Stimulated activated CD4-positive, alpha-beta T cell treated with anti-CD3 and anti-CD28 coated beads, Interleukin-1b, Interleukin-23, amount 100 ng/mL, for 24 hours (primary cell): ENCODE data around the gene KAT2A.
A peak's percentile ranks its signal among the peaks of the same experiment; 100 is the strongest.
"Not testable (repeated sequence)": the region's sequence is repeated elsewhere in the genome, so short reads cannot be mapped to it uniquely, and the experiment has no call there.

Experiments used
- DNase-seq, 4 experiments: peaks; one replicate each; pipeline ENCODE4 v3.0.0-alpha.2; 2020; ENCODE audit warnings: low read depth in 4 of 4, low spot score in 1 of 4

Gene KAT2A

DNA sequence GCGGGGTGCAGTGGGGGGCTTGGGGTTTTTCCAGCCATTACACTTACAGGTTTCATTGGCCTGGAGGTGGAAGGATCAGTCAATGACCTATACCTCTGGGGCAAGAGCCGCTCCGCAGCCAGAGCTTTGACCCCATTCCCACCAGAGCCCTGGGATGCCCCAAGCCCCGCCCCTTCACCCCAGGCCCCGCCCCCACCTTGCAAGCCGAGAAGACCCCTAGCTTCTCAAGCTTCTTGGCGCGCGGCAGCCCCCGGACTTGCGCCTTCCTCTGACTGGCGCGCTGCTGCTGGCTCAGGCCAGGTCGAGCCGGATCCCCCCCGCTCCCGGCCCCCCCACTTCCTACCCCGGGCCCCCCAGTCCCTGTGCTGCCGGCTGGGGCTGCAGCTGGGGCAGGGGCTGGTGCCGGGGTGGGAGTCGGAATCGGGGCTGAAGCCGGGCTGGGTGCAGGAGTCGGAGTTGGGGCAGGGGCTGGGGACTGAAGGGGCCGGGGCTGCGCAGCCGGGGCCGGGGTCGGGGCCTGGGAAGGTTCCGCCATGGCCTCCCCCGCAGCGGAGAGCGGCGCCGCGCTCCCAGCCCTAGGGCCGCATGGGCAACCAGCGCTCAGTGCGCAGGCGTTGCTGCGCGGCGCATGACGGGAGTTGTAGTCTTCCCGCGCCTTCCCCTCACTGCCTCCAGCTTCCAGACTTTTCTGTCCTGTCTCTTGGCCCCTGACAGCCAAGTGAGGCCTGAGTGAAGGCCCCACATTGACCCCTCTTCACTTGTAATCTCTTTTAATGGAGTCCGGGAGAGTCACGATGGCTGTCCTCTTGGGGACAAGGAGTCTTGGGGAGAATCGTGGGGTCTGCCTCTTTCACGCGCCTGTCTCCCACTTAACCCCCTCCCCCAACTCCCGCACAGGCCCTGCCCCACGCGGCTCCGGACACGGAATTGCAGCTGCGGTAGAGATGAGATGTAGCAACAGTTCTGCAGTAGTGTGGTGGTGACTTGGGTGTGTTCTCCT lies at the start of gene KAT2A:
Gene KAT2A, minus strand, starts transcription at position 598 of the 1,000 bp plus-strand sequence. Its CDS starts 63 bp downstream, at position 535.
- DNase-seq, result peak in 3 of 4 experiments; percentile 55 to 70 (median 68)

DNA sequence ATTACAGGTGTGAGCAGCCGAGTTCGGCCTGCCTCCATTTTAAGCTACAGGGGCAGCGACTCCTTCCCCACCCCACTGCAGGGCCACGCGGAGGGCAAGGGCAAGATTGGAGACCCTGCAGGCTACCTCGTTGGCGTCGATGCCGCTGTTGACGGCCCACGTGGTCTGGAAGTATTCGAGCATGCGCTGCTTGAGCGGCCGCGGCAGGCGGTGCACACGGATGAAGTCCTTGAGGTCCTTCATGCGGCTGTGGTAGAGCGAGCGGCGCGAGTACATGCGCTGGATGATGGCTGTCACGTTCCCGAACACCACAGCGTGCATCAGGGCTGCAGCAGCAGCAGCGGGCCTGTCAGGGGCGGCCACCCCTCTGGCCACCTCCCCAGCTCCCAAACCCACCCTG lies 48.2 kb upstream of the KAT2A start:
- DNase-seq, result no peak

DNA sequence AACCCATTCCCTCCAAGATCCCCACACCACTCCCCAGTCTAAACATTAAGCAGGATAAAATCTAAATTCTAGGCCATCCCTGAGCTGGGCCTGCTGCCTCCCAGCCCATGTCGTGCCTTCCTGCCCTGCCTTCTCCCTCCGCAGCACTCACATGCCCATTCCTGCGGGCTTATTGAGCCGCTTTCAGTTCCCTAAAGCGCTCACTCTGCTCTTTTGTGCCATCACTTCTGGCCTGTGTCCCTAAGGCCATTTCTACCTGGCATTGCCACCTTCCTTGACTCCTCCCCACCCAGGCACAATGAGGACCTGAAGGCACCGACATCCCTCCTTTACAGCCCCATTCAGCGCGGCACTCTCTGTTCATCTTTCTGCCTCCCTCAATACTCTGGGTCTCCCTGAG lies 46.6 kb upstream of the KAT2A start:
- no peak for DNase-seq

DNA sequence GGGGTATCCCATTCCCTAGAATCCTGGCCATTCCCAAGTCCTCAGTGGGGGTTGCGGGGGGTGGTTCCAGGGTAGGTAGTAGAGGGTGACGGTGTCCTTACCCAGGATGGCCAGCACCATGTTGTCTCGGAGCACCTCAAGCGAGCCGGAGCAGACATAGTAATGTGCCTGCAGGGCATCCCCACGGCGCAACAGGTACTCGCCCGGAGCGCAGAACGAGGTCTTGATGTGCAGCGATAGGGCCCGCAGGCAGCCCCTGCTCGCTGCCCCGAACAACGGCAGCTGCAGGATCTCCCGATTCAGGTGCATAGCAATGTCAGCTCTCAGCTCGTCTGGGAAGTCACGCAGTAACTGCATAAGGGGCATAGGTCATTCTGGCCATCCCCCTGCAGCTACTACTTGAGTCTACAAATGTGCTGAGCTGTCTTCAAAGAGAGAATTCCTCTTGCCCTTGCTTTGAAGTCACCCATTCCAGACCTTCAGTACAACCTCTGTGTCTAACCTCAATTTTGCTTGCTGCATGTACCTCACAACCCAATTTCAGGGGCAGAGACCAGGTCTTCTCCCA lies 45.1 kb upstream of the KAT2A start:
- DNase-seq, result no peak

DNA sequence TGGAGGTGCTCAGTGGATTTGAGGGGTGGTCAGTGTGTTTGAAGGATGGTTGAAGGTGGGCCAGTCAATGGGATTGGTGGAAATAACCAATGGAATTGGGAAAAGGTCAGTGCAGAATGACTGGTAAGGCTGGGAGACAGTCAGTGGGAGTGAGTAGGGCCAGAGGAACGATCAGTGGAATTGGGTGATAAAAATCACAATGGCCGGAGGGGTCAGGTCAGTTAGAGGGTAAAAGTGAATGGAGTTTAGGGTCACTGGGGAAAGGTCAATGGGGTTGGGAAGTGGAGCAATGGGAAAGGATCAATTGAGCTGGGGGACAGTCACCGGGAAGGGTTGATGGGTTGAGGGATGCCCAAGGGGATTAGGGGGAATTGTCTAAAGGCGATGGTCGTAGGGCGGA lies 44.6 kb upstream of the KAT2A start:
- no peak for DNase-seq

DNA sequence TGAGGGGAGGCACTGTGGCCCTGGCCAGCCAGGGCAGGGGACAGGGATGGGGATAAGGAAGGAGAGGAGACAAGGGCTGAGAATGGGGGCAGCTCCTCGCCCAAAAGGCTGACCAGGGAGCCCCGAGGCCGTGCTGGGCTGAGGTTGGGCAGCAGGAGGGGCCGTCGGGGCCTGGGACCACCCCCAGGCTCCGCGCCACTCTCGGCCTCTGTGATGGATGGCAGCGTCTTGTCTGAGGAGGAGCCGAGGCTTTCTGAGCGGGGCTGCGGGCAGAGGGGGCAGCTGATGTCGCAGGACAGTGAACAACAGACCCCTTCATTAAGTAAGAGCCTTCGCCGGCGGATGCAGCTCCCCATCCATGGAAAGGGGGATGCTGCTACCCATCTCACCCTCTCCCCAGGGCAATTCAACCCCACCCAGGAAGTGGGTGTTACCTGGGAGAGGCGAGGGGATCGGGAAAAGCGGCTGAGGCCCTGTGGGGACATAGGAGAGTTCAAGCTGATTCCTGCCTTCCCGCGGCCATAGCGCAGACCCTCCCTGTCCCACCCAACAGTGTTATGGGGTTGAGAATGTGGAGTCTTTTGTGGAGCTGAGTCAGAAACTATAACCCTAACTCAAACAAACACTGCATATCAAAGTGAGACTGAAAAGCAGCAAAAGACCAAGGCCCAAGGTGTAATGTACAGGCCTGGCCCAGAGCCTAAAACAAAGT lies 42.7 kb upstream of the KAT2A start:
- no peak for DNase-seq

DNA sequence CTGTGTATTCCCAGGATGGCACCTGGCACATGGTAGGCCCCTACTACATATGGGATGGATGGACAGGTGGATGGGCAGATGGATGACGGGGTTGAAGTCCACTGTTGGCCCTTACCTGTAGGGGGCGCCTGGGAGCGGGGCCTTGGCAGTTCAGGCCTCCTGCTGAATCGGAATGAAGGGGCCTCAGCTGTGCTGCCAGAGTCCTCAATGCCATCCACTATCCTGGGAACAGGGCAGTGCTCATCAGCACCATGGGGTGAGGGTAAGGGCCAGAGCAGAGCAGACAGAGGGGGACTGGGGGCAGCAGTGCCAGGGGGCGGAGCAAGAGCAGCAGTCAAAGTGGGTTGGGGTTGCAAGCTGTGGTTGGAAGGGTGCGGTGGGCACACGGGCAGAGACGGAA lies 41.9 kb upstream of the KAT2A start:
- DNase-seq, result peak in 1 of 4 experiments; percentile 41

DNA sequence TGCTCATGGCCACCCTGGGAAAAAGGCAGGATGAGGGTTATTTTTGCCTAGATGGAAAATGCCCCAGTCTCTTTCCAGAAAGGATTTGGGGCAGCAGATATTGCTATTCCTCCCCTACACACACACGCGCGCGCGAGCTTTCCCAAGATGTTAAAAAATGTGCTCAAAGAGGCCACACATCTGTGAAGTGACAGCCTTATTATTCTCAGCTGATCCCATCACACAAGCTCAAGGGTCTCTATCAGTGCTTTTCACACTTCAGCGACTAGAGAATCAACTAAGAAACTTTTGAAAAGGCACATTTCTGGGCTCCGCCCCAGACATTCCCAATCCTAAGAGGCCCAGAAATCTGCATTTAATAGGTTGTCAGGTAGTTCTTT lies 39.4 kb upstream of the KAT2A start:
- DNase-seq, result no peak

DNA sequence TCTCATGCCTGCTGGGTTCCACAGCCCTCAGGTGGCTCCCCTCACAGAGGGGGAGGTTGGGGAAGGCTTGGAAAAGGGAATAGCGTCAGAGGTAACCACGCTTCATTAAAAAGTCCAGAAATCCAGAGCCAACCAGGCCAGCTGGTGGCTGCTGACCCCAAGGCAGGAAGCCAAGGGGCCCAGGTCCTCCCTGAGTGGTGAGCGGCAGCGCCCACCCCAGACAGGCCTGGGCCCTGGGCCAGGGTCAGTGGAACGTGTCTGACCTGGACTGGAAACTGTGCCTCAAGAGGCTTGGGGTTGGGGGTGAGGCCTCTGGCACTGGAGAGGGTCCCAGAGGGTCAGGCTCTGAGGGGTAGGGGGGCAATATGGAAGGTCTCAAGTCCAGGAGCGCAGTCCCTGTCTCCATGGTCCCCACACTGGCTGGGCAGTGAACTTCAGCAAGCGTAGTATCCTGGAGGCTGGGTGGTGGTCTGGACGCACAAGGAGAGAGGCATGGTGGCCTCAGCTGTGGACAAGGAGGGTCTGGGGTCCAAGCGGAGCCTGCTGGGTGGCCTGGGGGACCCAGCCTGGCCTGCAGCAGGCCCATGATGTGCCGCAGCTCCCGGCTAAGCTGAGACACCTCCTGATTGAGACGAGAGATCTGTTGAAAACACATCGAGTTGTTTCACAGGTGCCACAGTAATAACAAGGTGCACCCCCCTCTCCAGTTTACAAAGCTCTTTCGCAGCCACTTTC lies 38.8 kb upstream of the KAT2A start:
- no peak for DNase-seq

DNA sequence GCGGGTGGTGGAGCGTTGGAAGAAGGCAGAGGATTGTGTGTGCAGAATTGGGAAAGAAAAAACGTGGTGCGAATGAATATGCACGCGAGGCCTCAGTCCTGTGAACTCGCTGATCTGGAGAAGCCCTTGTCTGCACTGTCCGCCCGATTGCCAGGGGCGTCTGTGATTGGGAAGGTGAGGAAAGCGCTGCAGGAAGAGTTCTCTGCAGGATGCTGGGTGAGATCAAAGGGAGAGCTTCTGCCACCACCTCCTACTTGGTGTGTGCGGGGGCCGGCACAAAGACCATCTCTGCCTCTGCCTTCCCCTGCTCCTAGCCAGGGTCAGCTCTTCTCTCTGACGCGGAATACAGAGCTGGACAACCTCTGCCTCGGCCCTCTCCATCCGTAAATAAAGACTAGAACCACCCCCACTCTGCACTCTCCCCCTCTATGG lies 34.5 kb upstream of the KAT2A start:
- no peak for DNase-seq

DNA sequence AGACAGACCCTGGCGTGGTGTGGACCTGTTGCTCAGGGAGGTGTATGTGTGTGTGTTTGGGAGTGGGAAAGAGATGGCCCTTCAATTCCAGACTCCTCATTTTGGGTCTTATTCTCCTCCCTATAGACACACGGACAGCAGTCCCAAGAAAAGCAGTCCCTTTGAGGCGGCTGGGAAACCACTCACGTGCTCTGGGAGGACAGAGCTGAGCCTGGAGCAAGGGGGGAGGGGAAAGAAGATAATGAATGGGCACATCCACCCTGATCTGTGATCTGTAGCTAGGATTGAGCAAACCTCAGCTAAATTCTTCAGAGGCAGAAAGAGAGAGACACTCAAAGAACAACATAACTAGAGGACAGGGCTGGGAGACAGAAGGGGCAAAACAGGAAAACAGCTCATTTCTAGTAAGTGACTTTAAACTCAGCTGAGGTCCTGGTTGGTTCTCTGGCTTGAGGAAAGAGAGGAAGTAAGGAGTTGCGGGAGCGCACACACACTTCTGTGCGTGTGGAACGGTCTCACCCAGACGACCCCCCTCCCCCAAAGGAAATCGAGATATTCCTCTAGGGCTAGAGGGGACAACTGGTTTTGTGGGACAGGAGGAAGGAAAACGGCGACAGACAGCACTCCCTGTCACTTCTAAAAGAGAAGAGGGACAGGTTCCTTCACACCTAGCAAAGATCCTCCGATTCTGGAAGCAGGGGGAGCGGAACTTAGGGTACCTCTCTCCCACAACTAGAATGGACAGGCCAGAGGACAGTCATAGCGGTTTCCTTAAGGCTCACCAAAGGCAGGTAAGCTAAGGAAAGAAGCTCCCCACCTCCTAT lies 33.0 kb upstream of the KAT2A start:
- DNase-seq, result no peak

DNA sequence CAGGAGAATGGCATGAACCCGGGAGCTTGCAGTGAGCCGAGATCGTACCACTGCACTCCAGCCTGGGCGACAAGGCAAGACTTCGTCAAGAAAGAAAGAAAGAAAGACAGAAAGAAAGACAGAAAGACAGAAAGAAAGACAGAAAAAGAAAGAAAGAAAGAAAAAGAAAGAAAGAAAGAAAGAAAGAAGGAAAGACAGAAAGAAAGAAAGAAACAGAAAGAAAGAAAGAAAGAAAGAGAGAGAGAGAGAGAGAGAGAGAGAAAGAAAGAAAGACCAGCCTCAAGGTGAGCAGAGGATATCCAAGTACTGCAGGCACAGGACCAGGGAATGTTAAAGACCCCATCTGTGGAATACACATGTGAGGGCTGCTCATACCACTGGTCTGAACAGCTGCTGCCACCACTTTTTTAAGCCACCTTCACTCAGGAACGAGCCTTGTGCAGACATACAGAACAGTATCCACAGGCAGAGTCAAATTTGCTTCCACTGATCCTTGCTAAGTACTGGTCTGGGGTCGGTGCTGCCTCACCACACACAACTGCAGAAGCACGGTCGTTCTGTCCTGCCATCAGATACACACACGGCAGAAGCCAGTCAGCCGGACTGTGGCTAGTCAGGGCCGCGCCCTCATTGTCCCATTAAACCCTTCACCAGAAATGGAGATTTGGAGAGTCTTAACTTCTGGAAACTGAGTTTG lies 25.9 kb upstream of the KAT2A start:
- DNase-seq, result no peak

DNA sequence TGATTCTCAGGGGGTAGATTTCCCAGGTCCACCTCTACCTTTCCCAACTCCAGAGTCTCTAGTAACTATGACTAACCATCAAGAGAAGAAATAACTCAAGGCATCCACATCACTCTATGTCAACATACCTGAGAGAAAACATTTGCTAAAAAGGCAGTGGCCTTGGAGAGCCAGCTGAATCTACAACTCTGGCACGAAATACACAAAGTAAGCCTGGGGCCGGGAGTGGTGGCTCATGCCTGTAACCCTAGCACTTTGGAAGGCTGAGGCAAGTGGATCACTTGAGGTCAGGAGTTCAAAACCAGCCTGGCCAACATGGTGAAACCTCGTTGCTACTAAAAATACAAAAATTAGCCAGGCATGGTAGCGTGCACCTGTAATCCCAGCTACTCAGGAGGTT lies 22.0 kb upstream of the KAT2A start:
- not testable (repeated sequence) for DNase-seq

DNA sequence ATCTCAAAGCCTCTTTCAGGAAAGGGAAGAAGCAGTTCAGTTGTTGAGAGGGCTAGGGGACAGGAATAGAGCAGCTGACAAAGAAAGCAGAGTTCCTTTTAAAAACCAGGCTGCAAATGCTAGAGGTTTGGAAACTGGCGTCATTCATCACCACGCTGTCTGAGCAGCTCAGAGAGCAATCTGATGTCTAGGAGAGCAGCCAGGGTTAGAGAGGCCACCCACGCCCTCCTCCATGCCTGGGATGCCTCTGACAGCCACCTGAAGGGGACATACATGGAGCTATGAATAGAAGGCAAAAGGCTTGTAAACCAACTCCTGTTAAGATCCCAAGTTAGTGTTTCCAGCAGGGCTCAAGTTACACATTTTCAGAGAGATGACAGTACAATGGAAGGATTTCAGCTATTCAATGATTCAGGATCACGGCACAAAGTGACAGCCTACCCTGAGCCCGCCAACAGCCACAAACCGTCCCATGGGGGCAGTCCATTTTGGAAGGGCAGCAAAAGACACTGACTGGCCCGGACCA lies 21.3 kb upstream of the KAT2A start:
- no peak for DNase-seq

DNA sequence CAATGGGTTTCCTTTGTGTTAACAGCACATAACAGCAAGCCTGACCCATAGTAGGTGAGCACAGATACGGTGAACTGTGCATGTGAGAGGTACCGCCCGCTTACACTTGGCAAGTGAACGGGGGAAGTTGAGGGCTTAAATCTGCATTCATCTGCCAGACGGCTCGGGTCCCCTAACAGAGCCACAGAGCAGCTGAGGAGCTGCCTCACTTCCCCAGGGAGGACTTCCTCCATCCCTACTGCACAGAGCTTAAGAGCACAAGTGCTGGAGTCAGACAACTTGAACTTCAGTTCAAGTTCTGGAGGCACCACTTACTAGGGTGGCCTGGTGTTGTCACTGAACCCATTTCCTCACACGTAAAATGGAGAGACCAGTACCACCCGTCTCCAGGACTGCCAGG lies 20.2 kb upstream of the KAT2A start:
- no peak for DNase-seq

DNA sequence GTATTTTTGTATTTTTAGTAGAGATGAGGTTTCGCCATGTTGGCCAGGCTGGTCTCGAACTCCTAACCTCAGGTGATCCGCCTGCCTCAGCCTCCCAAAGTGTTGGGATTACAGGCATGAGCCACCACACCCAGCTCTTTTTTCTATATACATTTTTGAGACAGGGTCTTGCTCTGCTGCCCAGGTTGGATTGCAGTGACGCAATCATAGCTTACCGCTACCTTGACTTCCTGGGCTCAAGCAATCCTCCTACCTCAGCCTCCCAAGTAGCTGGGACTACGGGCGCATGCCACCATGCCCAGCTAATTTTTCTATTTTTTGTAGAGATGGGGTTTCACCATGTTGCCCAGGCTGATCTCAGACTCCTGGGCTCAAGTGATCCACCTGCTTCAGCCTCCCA lies 19.5 kb upstream of the KAT2A start:
- not testable (repeated sequence) for DNase-seq

DNA sequence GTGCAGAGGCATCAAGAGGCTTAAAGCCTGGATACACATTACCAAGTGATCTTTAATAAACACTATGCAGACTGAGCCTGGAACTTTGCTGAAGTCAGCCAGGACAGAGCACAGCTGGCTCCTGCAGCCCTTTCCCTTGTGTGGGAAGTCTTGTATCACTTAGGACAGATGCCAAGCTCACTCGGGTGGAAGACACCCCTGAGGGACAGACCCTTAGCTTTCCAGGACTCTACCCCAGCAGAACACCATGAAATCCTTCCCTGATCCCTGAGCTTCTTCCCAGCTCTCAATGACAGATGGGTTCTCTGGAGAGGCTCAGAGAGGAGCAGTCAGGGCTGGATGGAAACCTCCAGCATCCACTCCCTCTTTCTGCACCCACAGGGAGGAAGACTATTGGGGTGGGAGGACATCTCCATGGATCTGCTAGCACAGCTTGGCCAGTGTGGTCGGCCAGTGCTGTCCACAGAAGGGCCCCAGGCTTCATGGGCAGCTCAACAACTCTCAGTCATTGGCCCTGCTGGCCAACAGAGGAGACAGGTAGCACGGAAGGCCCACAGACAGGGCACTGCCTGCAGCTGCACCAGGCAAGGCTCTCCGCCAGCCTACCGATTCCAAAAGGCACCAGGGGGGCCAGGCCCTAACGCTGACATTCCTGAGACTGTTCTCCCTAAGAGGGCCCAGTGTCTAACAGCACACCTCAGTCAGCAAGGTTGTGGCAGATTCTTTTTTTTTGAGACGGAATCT lies 17.8 kb upstream of the KAT2A start:
- no peak for DNase-seq

DNA sequence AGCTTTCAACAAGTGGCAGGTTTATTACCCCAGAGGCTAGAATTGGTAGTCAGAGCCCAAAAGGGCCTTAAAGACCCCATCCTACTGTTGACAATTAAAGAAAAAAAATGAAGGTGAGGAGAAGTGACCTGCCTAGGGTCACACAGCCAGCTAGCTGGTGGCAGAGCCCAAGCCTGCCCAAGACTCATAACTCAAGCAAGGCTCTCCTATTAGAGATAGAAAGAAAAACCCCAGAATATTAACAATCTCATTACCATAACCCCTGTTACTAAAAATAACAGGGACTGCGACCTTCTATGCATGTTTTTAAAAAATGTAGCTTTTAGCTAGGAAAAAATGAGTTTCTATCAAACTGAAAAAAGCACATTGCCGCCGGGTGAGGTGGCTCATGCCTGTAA lies 15.5 kb upstream of the KAT2A start:
- DNase-seq, result no peak
